OCI-LY1 (cell line): ENCODE results near the gene XIRP1.

ENCODE experiments used
- CTCF ChIP-seq: fragments of 200-600 bp; sonication (generic), shearing (Covaris generic); IDR thresholded peaks from 2 replicates; pipeline ENCODE4 v1.5.1; 2017; ENCODE audit warnings: mild to moderate bottlenecking, antibody characterized with exemption, low read length, moderate library complexity, mixed read lengths
- EZH2 ChIP-seq: fragments of 200-600 bp; sonication (generic), shearing (Covaris generic); IDR thresholded peaks from 2 replicates; pipeline ENCODE4 v1.8.0; 2017; ENCODE audit warnings: borderline replicate concordance, mixed run types, mild to moderate bottlenecking, antibody characterized with exemption, low read length, moderate library complexity, mixed read lengths

GRCh38 chr3:39158148-39158715 is 34.2 kb downstream of the XIRP1 start:
- TF ChIP-seq CTCF (no peak), EZH2 (no peak)
